Liver (tissue), 9 donors: Measurements from ENCODE around the gene ZNF888. TPM values are rescaled to one million over a fixed set of nuclear protein-coding genes. Genes with fewer than 3 reads are reported as not detected.

ENCODE experiments used
- DNase-seq: peaks from one replicate; pipeline ENCODE4 v3.0.0-alpha.2; 2017; ENCODE audit warnings: low spot score
- H3K27ac ChIP-seq, 2 donors: one replicate each; pipeline ENCODE4 v1.7.0; 2013; ENCODE audit warnings: inconsistent platforms in 2 of 2, low read length in 2 of 2, control low read depth in 1 of 2, low read depth in 1 of 2, mild to moderate bottlenecking in 1 of 2
- H3K27me3 ChIP-seq, 4 donors: one replicate each; pipeline versions ENCODE4 v1.6.1 to v1.7.0; 2013; ENCODE audit warnings: low read length in 3 of 4, inconsistent platforms in 1 of 4, mild to moderate bottlenecking in 1 of 4, moderate library complexity in 1 of 4; ENCODE audit not compliant: control insufficient read depth in 4 of 4, insufficient read depth in 4 of 4
- H3K36me3 ChIP-seq, 4 donors: one replicate each; pipeline versions ENCODE4 v1.6.1 to v1.7.0; 2013; ENCODE audit warnings: low read length in 3 of 4, mild to moderate bottlenecking in 3 of 4, low read depth in 1 of 4, moderate library complexity in 1 of 4; ENCODE audit not compliant: control insufficient read depth in 4 of 4, insufficient read depth in 3 of 4
- H3K4me1 ChIP-seq, 4 donors: one replicate each; pipeline versions ENCODE4 v1.6.1 to v1.7.0; 2013; ENCODE audit warnings: low read length in 3 of 4, mild to moderate bottlenecking in 3 of 4, moderate library complexity in 1 of 4; ENCODE audit not compliant: control insufficient read depth in 4 of 4, insufficient read depth in 4 of 4
- H3K4me3 ChIP-seq, 3 donors: one replicate each; pipeline versions ENCODE4 v1.6.1 to v1.7.0; 2013; ENCODE audit warnings: low read length in 3 of 3, control low read depth in 1 of 3, low read depth in 1 of 3, mild to moderate bottlenecking in 1 of 3
- H3K9ac ChIP-seq, 2 donors: one replicate each; pipeline ENCODE4 v1.7.0; 2013; ENCODE audit warnings: low read length in 2 of 2, mild to moderate bottlenecking in 2 of 2, moderate library complexity in 2 of 2, control low read depth in 1 of 2, low read depth in 1 of 2
- H3K9me3 ChIP-seq, 4 donors: one replicate each; pipeline versions ENCODE4 v1.6.1 to v1.7.0; 2013; ENCODE audit warnings: low read length in 3 of 4; ENCODE audit not compliant: control insufficient read depth in 4 of 4
- ATF3 ChIP-seq: IDR thresholded peaks from 2 replicates; pipeline ENCODE4 v1.6.1; 2016; ENCODE audit warnings: antibody characterized with exemption
- CTCF ChIP-seq: fragments of 150-350 bp; IDR thresholded peaks from 2 replicates; pipeline ENCODE4 v1.5.1; 2017; ENCODE audit warnings: improper control_type of control experiment, low read depth, low read length; ENCODE audit not compliant: missing input control
- FOXA1 ChIP-seq: IDR thresholded peaks from 2 replicates; pipeline ENCODE4 v1.6.1; 2016; ENCODE audit warnings: antibody characterized with exemption
- GABPA ChIP-seq, 2 donors: IDR thresholded peaks in 1 of 2; conservative IDR thresholded peaks in 1 of 2; 2 replicates each; pipeline ENCODE4 v1.6.1; 2016; ENCODE audit warnings: antibody characterized with exemption in 2 of 2, mild to moderate bottlenecking in 1 of 2, moderate library complexity in 1 of 2
- HNF4A ChIP-seq, 2 donors: conservative IDR thresholded peaks; 2 replicates each; pipeline ENCODE4 v1.6.1; 2016; ENCODE audit warnings: antibody characterized with exemption in 2 of 2, mild to moderate bottlenecking in 2 of 2
- JUND ChIP-seq, 2 donors: IDR thresholded peaks; 2 replicates each; pipeline ENCODE4 v1.6.1; 2016; ENCODE audit warnings: antibody characterized with exemption in 2 of 2
- NR2F2 ChIP-seq: IDR thresholded peaks from 2 replicates; pipeline ENCODE4 v1.6.1; 2016; ENCODE audit warnings: antibody characterized with exemption
- RAD21 ChIP-seq, 2 donors: IDR thresholded peaks; 2 replicates each; pipeline ENCODE4 v1.6.1; 2016; ENCODE audit warnings: antibody characterized with exemption in 2 of 2, mild to moderate bottlenecking in 2 of 2
- REST ChIP-seq: IDR thresholded peaks from 2 replicates; pipeline ENCODE4 v1.6.1; 2016; ENCODE audit warnings: antibody characterized with exemption, mild to moderate bottlenecking
- RXRA ChIP-seq, 2 donors: IDR thresholded peaks; 2 replicates each; pipeline ENCODE4 v1.6.1; 2017 to 2018; ENCODE audit warnings: antibody characterized with exemption in 2 of 2, mild to moderate bottlenecking in 1 of 2
- SP1 ChIP-seq: IDR thresholded peaks from 2 replicates; pipeline ENCODE4 v1.6.1; 2018; ENCODE audit warnings: antibody characterized with exemption, mild to moderate bottlenecking
- TAF1 ChIP-seq: conservative IDR thresholded peaks from 2 replicates; pipeline ENCODE4 v1.6.1; 2016; ENCODE audit warnings: antibody characterized with exemption, mild to moderate bottlenecking
- YY1 ChIP-seq: IDR thresholded peaks from 2 replicates; pipeline ENCODE4 v1.6.1; 2016; ENCODE audit warnings: antibody characterized with exemption, mild to moderate bottlenecking
- ZBTB33 ChIP-seq: IDR thresholded peaks from 2 replicates; pipeline ENCODE4 v1.6.1; 2016; ENCODE audit warnings: antibody characterized with exemption
- WGBS: extraction: QIAGEN DNeasy Blood & Tissue Kit; methylation state at CpG from one replicate; pipeline ENCODE4 v1.1.7; 2013; 5-methylcytosine and 5-hydroxymethylcytosine counted together
- polyA plus RNA-seq, 2 donors: library from polyadenylated mRNA; stranded (reverse) in 1 of 2; unstranded in 1 of 2; fragments of 200-250 nt in 1 of 2; fragments of >200 nt in 1 of 2; fragmentation: Nextera tagmentation in 1 of 2; extraction: Ambion mirVana in 1 of 2; gene quantifications; one replicate each; pipeline versions ENCODE4 v1.2.1 to v1.2.3, GENCODE V29; 2013 to 2015
- total RNA-seq, 2 donors: library from RNA; depleted of rRNA; stranded (reverse); fragments of >200 nt; gene quantifications; one replicate each; pipeline ENCODE4 v1.2.3, GENCODE V29; 2014
- donor health status: healthy.
- donor health status: healthy.
- donor health status: healthy.
- donor health status: healthy.
- donor health status: healthy.

The ZNF888 gene
- total and polyA plus RNA-seq, 4 donors, result 0.11 to 9.0 (median 0.71) TPM

GRCh38 chr19:52943884-52944643 lies 20.8 kb upstream of the ZNF888 start:
- H3K9ac ChIP-seq, result no peak overlapping the region
- DNase-seq, result no peak
- TF ChIP-seq TAF1, result no peak
- TF ChIP-seq GABPA (IDR thresholded peaks at IDR 0.05 in 1 of 2, conservative IDR thresholded peaks at IDR 0.05 in 1 of 2), result no peak
- no peak for TF ChIP-seq YY1
- no peak for TF ChIP-seq ZBTB33
- no peak for TF ChIP-seq HNF4A (conservative IDR thresholded peaks at IDR 0.05)
- TF ChIP-seq SP1, result no peak
- no peak for TF ChIP-seq RAD21 (IDR thresholded peaks at IDR 0.05)
- no peak for TF ChIP-seq CTCF
- TF ChIP-seq REST, result no peak
- TF ChIP-seq RXRA (IDR thresholded peaks at IDR 0.05), result no peak
- TF ChIP-seq FOXA1, result no peak
- TF ChIP-seq ATF3, result no peak
- no peak for TF ChIP-seq JUND (IDR thresholded peaks at IDR 0.05)
- no peak for TF ChIP-seq NR2F2
- 64% methylated on average over 17 of the region's 17 CpGs for WGBS
- peaks cover 5 to 39% (median 18%) of the 10 kb centered on the region in 4 donors for H3K9me3 ChIP-seq
- H3K4me1 ChIP-seq, result peaks cover 0 to 2% (median 0%) of the 10 kb centered on the region in 4 donors
- no peak overlapping the region for H3K27ac ChIP-seq
- no peak overlapping the region for H3K4me3 ChIP-seq
- H3K36me3 ChIP-seq, result no peaks in the 10 kb centered on the region
- no peaks in the 10 kb centered on the region for H3K27me3 ChIP-seq
